Measurements from ENCODE around the gene TIAM2.

The TIAM2 gene

DNA sequence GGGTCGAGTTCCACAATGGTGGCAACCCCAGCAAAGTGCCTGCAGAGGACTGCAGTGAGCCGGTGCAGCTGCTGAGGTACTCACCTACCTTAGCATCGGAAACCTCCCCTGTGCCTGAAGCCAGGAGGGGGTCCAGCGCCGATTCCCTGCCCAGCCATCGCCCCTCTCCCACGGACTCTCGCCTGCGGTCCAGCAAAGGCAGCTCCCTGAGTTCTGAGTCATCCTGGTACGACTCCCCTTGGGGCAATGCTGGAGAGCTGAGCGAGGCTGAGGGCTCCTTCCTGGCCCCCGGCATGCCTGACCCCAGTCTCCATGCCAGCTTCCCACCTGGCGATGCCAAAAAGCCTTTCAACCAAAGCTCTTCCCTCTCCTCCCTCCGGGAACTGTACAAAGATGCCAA lies 134.6 kb downstream of the TIAM2 start:
- no peak for DNase-seq (ENCODE audit: low spot score)

DNA sequence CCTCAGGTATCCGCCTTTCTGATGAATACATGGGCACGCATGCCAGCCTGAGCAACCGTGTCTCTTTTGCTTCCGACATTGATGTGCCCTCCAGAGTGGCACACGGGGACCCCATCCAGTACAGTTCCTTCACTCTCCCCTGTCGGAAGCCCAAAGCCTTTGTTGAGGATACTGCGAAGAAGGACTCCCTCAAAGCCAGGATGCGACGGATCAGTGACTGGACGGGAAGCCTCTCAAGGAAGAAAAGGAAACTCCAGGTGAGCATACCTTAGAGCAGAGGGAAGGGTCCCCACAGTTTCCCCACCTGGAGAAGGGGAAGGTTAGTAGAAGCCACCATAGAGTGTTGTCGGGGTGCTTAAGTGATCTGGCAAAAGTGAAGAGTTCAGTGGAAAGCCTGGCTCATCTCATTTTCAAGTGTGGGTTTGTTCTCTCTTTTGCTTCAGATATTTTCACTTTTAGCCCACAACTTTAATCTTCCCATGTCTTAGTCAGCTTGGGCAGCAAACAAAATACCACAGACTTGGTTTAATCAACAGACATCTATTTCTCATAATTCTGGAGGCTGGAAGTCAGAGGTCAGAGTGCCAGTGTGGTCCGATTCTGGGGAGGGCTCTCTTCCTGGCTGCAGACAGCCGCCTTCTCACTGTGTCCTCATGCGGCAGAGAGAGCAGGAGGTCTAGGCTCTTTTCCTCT lies 135.2 kb downstream of the TIAM2 start:
- no peak for DNase-seq (ENCODE audit: low spot score)

DNA sequence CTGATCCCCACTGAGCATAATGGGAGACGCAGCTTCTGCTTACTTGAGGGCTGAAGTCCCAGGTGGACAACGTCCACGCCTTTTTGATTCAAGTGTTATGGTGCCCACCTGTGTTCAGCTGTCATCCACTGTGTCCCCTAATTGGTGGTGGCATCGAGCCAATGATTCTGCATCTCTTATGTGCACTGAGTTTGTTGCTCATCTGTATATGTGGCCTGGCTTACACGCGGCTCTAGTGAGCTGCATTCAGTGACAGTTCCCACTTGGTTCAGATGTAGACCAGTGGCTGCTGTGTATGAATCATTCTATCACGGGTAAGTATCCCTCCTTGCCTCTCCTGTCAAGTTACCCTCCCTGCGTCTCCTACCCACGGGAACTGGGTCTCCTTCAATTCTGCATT lies 137.5 kb downstream of the TIAM2 start:
- no peak for DNase-seq (ENCODE audit: low spot score)

DNA sequence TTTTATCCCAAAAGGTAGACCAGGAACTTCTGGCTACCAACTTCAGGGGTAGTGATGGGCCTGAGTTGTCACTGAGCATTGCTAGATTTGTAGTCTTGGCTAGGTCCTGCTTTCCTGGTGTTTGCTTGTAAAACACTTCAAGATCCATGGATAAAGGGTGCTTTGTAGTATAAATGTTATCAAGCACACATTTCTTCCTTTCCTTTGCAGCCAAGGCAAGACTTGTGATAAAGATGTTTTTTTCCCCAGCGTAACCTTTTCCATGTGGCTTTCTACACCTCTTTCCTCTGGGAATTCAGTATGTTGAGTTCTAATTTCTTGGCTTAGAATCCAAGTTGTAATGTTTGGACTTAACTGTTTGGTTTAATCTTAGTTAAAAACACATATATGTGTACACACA lies 145.9 kb downstream of the TIAM2 start:
- no peak for DNase-seq (ENCODE audit: low spot score)

DNA sequence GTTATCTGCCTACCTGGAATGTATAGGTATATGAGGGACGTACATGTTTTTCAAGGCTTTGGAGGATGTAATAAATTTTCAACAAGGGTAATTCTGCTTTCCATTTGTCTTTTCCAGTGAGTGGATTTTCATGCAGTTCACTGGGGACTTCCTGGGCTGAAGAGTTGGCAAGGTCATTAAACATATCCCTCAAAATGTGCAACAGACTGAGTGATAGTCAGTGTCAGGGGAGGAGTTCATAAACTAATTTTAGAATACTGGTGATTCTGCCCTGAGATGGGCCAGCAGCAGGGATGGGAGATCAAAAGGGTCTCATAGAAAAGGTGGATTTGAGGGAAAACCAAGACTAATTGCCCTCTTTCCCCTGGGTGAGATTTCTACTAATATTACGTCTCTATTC lies 146.4 kb downstream of the TIAM2 start:
- DNase-seq (ENCODE audit: low spot score): no peak

DNA sequence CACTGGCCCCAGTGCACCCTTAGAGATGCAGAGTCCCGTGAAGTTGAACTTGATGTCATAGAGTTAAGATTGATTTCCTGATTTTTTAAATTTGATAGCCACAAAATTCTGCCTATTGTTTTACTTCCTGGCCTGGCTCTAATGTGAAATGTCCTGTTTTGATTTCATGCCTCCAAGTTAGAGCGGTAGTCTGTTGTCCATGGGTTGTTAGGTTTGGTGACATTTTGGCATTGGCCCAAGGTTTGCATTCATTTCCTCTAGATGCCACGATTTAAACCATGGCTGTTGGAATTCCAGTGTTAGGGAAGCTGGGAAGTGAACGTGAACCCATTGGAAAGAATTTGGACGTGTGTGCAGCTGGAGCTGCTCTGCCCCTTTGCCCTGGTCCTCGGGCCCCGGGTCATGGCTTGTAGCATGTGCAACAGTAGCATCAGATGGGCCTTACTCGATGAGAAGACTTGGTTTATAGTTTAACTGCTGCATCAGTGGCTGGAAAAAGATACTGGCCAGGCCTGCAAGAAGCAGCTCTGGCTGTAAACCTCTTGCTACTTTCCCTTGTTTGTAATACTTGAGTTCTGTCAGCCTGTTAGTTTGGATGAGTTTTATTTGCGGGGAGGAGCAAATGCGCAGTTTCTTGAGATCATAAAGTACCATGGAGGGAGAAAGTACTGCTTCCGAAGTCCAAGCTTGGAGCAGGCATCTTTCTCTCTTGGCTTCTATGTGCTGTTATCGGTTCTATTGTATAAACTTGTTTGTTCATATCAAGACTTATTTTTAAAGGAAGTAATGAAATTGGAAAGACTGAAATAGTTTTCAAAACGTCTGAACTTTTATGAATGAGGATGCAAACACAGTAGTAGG lies 147.3 kb downstream of the TIAM2 start:
- DNase-seq (ENCODE audit: low spot score): no peak

DNA sequence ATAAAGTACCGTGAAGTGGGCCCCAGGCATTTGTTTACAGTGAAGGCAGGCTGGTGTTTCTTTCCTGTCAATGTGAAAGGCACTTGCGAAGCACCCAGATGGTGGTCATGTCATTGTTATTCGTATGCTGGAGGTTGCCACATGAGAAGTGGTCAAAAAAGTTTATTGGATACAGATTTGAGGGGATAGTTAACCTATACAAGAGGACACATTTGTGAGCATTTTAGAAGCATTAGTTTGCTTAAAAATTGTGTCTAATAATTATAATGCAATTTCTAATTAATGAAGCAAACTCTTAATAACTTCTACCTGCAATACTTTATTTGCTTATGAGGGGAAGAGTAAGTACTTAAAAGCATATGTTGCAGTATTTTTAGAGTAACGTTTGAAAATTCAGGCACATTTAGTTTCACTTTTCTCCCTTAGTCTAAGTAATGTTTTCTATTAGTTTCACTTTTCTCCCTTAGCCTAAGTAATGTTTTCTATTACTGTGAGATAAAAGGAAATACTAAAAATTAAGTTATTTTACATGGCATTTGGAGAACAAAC lies 148.0 kb downstream of the TIAM2 start:
- no peak for DNase-seq (ENCODE audit: low spot score)

DNA sequence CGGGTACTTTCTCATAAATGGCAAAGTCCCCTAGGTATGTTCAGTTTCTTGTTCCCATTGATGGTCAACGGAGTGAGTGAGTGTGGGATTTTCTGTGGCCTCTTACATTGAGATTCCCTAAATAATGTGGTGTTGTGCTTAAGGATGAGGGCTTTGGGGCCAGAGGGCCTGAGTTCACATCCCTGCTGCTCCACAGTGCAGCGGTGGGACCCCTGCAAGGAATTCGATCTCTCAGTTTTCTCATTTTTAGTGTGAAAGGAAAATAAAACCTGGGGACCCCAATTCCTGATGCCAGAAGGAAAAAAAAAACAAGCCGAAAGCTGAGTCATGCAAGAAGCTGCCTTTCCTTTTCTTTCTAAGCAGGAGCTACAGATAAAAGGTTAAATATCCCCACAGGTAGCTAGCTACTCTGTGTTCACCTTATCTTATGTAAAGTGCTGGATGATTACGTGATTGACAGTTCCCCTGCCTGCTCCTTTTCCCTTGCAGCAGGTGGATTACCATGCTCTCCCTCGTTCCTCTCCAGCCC lies 148.5 kb downstream of the TIAM2 start:
- no peak for DNase-seq (ENCODE audit: low spot score)

DNA sequence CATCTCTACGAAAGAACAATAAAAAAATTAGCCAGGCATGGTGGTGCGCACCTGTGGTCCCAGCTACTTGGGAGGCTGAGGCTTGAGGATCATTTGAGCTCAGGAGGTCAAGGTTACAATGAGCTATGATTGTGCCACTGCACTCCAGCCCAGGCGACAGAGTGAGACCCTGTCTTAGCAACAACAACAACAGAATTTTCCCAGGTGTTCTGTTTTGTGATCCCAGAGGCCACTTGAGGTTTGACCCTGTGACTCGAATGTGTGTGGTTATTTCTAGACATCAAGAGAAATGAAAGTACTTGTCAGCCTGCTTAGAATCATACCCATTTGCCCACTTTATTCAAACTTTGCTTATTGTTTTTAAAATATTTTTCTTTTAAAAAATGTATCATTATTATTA lies 151.1 kb downstream of the TIAM2 start:
- no peak for DNase-seq (ENCODE audit: low spot score)

DNA sequence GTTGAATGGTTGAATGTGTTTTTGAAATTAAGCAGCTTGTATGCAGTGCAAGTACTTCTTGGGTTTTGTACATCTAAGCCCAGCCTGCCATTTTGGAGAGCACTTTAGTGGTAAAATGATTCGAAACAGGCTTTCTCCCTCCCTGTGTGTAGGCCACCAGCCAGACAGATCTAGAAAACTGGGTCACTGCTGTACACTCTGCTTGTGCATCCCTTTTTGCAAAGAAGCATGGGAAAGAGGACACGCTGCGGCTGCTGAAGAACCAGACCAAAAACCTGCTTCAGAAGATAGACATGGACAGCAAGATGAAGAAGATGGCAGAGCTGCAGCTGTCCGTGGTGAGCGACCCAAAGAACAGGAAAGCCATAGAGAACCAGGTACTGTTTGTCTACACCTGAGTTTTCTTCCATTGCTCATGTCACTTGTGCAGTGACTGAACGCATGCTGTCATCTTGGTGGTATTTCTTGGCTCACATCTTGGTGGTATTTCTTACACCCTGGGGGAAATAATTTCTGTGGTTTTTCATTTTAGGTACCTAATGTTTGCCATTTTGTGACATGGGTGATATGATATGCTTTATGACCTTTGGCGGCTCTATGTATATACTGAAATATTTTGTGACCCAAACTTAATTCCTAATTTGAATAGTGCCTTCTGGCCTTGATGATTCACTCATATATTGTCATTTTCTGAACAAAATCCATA lies 153.0 kb downstream of the TIAM2 start:
- no peak for DNase-seq (ENCODE audit: low spot score)

DNA sequence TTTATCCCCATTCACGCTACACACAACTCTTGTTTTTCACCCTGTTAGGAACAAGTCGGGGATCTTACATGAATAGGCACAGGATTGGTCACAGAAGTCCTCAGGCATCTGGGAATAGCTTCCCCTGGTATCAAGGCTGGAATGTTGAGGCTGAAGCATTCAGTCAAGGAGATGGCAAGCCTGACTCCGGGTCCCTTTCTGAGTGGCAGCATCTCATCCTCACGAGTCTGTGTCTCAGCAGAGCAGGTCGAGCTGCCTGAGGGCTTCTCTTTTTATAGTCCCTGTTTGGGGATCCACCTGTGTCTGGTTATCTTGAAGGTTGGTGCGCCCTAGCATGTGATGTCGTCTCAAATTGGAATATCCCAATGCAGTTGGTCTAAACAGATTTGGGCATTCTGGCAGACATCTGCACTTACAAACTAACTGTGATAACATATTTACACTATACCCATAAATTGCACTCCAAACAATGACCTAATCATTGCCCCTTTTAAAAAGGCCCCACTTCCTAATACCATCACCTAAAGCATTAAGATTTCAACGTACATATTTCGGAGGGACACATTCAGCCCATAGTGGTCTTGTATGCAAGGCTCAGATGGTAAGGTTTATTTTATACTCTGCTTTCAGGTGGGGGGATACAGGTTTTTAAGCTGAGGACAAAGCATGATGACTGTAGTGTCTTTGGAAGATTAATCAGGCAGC lies 156.0 kb downstream of the TIAM2 start:
- no peak for DNase-seq (ENCODE audit: low spot score)

DNA sequence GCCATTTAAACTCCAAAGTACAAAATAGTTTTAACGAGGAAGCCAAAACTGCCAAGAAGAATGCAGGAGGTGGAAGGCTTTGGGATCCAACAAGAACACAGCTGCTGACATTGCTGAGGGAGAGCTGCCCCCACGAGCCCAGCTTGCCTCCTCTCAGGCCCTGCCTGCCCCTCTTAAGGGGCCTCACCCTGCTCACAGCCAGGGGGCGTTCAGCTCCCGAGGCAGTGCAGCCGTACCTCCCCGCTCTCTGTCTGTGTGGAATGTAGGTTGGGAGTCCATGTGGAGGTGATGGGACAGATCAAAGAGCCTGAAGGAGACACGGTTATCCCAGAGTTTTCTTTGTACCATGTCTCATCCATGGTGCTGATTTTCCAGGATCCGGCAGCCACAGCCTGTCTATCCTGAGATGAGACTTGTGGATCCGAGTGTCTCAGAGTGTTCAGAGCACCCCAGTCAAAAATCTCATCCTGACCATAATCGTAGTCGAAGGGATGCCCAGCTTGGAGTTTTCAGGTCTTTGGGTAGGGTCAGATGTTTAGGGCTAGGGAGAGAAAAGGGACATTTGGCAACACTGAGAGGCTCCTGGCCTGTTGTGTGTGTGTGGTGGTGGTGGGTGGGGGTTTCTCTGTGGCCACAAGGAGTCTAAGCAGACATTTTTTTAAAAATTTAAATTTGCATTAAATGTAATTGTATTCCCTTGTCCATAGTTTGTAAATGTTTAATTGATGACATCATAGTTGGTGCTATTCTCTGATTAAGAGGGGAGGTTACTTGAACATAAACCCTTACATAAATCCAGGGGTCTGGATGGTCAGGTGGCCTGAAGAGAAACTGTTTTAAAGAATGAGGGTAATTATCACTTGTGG lies 157.3 kb downstream of the TIAM2 start:
- no peak for DNase-seq (ENCODE audit: low spot score)

DNA sequence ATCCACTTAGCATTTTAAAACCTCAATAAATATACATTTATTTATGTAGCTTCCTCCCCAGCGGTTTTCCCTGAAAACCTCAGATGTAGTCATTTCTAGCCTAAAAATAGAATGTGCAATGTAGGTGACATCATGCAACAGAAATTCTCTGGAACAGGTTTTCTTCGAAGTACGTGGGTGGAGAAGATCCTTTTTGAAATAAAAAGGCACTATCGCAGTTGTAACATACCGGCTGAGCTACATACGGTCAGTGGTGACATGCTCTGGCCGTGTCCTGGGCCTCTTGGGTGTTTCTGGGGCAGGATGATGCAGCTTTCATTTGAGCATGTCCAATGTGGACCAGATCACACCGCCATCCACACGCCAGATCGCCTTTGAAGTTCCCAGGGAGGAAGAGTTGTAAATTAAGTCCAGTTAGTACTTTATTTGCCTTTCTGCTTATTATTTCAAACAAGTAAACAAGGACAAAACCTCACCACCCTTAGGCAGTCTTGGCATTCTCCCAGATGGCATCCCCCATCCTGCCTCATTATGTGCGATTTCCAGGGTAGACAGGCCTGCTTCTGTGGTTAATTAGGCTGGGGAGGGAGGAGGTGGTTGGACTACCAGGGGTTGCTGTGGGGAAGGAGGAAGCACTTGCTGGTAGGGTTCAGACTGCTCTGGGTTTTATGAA lies 159.2 kb downstream of the TIAM2 start:
- no peak for DNase-seq (ENCODE audit: low spot score)

DNA sequence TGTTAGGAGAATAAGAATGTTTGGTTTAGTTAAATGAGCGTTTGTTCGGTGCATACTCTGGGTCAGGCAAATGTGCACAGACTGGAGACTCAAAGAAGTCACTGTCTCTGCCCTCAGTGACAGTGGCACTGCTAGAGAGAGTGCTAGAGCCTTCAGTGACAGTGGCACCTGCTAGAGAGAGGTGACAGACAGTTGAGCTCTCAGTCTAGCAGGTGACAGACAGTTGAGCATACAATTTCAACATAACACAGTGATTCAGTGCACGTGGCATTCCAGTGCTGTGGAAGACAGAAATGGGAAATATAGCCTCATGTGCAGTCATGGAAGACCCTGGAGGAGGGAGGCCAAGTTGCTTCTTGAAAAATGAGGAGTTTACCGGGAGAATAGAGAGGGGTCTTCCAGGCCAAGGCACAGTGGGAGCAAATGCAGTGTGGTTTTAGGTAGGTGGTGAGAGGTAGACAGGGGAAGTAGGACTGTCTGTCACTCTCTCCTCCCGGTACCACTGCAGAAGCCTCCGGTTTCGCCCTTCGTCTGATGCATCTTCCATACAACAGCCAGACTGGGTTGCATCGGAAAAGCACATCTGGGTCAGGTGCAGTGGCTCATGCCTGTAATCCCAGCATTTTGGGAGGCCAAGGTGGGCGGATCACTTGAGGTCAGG lies 160.8 kb downstream of the TIAM2 start:
- no peak for DNase-seq (ENCODE audit: low spot score)

DNA sequence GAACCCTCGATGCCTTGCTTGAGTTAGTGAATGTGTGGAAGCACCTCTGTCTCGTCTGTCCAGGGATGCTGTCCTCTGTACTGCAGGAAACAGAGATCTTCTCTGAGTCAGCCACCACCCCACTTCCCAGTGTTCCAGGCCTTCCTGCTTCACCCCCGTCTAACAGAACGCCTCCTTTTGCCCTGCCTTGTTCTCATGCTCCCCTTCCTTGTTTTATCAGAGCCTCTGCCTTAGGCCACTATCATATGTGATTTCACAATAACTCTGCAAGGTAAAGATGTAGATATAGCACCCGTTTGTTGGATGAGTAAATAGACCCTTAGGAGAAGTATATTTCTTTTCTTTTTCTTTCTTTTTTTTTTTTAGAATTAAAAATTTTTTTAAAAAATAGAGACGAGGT lies 162.0 kb downstream of the TIAM2 start:
- DNase-seq (ENCODE audit: low spot score): no peak

DNA sequence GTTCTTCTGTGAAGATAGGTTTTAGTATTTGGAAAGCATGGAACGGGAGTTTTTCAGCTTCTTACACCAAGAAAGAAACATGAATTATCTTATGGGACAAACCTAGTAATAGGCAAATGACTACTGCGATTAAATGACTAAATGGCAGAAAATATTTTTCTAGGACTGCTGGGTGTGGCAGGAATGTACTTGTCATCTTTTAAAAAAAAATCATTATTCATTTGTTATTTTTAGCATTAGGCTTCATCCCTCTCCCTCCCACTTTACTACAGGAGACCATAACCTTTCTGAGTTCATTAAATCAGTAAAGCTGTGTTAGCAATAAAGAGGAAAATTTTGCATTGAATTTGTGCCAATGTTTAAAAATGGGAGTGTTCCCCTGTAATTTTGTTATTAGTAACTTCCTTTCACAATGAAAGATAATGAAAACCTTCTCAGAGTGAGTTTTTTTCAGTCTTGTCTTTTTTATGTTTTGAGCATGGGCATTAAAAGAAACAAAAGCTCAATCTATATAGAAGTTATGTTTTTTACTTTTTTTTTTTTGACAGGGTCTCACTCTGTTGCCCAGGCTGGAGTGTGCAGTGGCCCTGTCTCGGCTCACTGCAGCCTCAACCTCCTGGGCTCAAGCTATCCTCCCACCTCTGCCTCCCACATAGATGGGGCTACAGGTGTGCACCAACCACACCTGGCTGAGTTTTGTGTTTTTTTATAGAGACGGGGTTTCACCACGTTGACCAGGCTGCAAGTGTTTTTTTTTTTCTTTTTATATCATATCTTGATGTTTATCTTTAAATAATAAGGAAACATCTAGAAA lies 163.1 kb downstream of the TIAM2 start:
- DNase-seq (ENCODE audit: low spot score): no peak

DNA sequence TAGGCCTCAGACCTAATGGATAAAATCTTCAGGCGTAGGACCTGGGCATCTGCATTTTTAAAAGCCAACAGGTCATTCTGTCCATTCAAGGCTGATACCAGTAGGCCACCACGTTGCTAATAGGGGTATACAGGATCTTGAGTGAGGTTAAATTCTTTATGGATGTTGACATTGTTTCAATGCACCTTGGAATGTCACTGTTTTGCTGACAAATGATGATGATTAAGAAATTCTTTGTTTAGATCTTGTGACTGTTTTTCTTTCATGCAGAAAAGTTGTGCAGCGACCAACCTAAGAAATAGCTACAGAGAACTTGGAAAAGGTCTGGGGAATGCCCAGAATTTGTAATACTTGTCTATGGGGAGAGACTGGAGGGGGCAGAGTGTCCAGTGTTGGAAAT lies 167.6 kb downstream of the TIAM2 start:
- DNase-seq (ENCODE audit: low spot score): no peak

DNA sequence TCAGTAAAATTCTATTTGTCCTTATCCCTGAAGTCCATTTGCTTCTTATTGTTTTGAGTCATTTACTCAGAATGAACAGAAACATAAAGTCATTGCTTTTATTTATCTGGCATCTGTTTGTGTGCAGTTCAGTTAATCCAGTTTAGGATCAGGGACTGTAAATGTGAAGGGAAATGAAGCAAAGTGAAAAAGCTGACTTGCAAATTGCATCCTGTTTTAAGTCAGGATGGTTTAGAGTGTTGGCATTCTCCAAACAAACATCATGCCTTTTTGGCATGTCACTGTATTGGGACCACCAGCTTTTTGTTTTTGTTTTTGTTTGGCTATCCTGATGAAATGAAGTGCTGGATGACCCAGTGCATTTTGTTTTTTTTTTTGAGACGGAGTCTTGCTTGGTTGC lies 168.5 kb downstream of the TIAM2 start:
- no peak for DNase-seq (ENCODE audit: low spot score)

Measured in NAMALWA (cell line).